Suprapubic skin (tissue), 3 donors: ENCODE measurements around the gene CMTR2.

Experiments used
- CTCF ChIP-seq, 2 donors: fragments of 200-600 bp in 1 of 2; fragments of 450-650 bp in 1 of 2; sonication (generic) in 1 of 2; IDR thresholded peaks; one replicate each; pipeline ENCODE4 v1.5.1; 2016 to 2019; ENCODE audit warnings: antibody characterized with exemption in 2 of 2, mild to moderate bottlenecking in 1 of 2, moderate library complexity in 1 of 2
- POLR2A ChIP-seq, 2 donors: fragments of 450-650 bp; IDR thresholded peaks; one replicate each; pipeline ENCODE4 v1.6.1; 2017; ENCODE audit warnings: antibody characterized with exemption in 2 of 2, mild to moderate bottlenecking in 2 of 2, moderate library complexity in 2 of 2

GRCh38 chr16:71244521-71244920 is 44.7 kb downstream of the CMTR2 start:
- TF ChIP-seq CTCF (IDR thresholded peaks at IDR 0.05) (no peak), POLR2A (IDR thresholded peaks at IDR 0.05) (no peak)
